NCI-H345 treated with DMSO at 0.1 percent for 48 hours (cell line): ENCODE measurements around the gene KRTAP5-11.
"Not testable (repeated sequence)": the region's sequence is repeated elsewhere in the genome, so short reads cannot be mapped to it uniquely, and the experiment has no call there.

Source experiments
- DNase-seq: peaks from one replicate; lab custom pipeline; 2025; ENCODE audit not compliant: unreplicated experiment; lab: John Stamatoyannopoulos, UW

The KRTAP5-11 gene

DNA sequence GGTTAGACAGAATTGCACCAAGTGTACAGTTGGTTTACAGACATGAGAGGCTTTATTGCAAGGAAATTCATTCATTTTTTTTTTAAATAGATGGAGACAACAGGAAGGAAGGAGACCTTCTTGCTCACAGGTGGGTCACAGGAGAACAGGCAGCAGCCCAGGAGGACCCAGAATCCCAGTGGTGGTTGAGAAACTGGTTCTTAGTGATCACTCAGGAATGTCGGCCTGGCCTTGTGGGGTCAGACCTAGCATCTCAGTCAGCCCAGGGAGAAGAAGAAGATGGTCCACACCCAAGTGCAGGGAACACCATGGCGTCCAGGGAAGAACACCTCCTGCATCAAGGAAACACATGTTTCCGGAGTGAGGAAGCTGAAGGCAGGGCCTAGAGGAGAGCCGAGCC lies 849 bp downstream of the KRTAP5-11 start:
- DNase-seq: no peak

DNA sequence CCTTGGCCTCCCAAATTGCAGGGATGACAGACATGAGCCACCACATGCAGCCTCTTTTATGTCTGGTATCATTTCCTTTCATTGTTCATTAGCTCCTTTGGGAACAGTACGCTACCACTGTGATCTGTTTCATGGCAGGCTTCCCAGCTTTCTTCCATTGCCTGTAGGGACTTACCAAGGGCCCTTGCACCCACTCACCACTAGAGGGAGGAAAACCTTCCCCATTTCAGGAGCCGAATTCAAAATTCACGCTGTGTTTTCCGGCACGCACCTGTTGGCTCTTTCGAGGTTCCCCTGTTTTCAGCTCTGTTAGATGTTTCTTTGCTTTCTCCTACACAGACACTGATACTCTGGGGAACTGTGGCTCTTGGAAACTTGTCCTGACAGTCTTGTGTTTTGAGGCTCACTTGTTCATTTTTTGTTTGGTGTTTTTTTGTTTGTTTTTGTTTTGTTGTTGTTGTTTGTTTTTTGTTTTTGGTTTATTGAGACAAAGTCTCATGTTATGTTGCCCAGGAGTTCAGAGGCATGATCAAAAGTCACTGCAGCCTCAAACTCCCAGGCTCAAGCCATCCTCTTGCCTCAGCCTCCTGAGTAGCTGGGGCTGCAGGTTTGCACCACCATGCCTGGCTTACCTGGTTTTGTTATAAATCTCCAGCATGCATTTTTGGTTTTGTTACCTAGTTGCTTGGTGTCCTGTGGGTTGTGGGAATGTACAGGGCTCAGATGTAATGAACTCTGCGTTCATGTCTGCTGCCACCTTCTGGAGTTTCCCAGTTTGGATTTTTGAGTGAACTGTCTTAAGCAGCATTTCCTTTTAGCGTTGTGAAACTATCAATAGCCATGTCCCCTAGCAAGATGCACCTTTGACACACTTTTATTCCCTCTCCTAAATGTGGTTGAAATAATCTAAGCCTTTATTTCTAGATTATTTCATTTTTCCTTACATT lies 2.3 kb downstream of the KRTAP5-11 start:
- peak; percentile 82 for DNase-seq

DNA sequence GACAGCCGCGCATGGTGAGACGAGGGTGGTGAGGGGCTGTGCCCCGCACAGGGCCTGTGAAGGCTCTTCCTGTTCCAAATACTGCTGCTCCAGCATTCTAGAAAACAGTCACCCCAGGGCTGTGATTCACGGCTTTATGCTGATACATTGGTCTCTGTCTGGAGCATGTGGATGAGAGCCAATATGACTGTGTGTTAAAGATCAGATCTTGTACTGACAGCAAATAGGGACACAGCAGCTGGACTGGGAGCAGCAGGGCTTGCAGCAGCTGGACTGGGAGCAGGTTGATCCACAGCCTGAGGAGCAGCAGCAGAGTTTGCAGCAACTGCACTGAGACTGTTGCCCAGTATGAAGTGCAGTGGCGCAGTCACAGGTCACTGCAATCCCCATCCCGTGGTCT lies 3.2 kb downstream of the KRTAP5-11 start:
- DNase-seq: not testable (repeated sequence)

DNA sequence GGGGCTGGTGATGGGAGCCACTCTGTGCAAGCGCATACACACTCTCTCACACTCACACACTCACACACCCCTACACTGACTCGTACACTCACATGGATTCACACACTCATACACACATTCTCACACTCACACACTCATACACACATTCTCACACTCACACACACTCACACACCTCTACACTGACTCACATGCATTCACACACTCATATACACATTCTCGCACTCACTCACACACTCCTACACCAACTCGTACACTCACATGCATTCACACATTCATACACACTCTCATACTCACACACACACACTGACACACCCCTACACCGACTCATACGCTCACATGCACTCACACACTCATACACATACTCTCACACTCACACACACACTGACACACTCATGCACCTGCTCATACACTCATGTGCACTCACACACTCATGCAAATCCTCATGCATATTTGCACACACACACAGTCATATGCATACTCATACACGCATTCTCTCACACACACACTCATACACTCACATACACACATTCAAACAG lies 5.1 kb downstream of the KRTAP5-11 start:
- DNase-seq: no peak

DNA sequence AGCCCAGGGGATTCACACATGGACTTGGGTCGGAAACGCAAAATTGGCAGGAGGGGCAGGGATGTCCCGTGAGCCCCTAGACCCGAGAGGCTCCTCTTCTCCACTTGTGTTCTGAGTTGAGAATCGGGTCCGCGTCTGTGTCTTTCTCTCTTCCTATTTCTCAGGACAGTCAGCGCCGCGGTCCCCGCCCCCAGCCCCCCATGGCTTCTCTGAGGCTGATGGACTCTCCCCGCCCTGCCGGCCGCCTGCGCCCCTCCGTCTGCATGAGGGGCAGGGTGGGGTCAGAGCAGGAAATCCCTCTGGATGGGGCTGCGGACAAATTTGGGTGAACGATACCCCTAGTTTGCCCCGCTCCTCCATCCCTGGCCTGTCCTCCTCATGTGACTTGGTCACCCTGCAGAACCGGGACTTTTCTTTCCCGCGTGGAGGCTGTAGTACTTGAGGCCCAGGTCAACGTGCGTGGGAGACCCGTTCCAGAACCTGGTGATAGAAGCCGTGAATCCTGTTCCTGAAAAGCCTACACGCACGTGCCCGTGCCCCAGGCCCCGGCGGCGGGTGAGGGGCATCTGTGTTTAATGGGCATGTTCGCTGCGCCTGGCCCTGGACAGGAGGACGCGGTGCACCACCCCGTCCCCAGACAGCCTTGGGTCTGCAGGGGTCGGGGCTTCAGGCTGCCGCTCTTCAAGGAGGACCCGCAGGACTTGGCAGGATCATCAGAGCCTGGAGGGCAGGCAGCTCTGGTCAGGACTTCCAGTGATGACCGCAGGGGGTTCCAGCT lies 5.8 kb downstream of the KRTAP5-11 start:
- not testable (repeated sequence) for DNase-seq

DNA sequence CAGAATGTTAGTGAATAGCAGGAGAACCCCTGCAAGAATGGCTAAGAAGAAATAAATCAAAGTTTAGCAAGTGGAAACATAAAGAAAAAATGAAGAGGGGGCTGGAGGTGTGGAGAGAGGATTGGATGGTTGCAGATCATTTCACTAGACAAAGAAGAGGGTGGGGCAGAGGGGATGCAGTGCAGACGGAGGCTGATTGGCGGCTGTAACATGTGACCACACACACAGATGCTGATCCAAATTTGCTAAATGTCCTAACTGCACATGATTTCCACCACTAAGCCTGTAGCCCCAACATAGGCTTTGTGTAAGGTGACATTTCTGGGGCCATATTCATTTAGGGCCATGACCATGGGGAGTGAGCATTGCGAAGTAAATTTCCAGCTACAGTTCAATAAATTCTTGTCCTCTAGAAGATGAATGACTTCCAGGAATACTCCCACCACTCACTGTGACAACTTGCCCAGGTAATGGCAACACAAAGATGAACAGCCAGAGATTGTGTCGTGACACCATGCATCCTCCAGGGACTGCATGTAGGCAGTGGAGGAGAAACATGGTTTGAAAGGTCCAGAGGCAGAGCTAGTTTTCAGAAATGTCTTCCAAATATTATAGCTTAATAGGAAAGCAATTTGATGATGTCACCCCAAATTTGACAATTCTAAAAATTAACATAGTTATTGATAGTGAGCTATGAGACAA lies 6.8 kb downstream of the KRTAP5-11 start:
- no peak for DNase-seq

DNA sequence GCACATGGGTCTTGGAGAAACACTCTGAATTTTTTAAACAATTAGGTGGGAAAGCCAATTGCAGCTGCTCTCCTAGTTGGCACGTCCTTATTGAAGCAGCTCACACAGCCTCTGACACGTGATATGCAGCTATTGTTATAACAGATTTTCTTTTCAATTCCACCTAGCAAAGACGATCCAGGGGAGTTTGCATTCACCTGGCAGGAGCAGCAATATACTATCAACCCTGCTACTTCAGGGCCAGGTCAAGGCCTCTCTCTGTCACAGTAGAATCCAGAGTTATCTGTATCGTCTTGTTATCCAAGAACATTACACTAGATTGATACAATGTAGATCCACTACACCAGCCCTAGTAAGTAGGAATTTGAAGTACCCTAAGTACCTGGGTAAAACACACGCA lies 8.3 kb downstream of the KRTAP5-11 start:
- peak; percentile 10 for DNase-seq

DNA sequence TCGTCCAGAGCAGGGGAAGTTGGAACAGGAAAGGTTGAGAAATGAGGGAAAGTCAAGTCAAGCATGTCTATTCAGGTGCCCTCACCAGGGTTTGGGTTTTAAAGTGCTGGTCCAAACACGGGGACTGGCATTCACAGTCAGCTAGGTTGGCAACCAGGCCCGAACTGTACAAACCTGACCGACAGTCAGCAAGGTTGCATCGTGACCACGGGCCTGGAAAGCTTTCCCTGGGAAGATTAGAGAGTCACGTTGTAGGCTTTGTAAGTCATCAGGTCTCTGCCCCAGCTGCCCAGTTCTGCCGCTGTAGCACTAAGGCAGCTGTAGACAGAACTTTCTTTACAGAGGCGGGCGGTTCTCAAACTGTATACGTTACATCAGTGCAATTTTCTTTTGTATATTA lies 9.9 kb downstream of the KRTAP5-11 start:
- no peak for DNase-seq

DNA sequence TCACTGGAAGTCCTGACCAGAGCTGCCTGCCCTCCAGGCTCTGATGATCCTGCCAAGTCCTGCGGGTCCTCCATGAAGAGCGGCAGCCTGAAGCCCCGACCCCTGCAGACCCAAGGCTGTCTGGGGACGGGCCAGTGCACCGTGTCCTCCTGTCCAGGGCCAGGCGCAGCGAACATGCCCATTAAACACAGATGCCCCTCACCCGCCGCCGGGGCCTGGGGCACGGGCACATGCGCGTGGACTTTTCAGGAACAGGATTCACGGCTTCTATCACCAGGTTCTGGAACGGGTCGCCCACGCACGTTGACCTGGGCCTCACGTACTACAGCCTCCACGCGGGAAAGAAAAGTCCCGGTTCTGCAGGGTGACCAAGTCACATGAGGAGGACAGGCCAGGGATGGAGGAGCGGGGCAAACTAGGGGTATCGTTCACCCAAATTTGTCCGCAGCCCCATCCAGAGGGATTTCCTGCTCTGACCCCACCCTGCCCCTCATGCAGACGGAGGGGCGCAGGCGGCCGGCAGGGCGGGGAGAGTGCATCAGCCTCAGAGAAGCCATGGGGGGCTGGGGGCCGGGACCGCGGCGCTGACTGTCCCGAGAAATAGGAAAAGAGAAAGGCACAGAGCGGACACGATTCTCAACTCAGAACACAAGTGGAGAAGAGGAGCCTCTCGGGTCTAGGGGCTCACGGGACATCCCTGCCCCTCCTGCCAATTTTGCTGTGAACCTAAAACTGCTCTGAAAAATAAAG lies 11.4 kb downstream of the KRTAP5-11 start:
- DNase-seq: not testable (repeated sequence)

DNA sequence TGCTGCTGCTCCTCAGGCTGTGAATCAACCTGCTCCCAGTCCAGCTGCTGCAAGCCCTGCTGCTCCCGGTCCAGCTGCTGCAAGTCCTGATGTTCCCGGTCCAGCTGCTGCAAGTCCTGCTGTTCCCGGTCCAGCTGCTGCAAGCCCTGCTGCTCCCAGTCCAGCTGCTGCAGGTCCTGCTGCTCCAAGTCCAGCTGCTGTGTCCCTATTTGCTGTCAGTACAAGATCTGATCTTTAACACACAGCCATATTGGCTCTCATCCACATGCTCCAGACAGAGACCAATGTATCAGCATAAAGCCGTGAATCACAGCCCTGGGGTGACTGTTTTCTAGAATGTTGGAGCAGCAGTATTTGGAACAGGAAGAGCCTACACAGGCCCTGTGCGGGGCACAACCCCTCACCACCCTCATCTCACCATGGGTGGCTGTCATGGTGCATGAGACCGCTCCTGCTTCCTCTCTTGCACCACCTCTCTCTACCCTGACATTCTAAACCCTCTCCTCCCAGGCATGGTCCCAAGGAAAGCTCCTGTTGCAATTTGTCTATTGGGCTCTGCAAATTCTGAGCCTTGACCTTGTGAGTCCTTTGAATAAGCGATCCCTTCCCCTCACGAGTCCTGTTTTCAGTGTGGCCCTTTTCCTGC lies 13.8 kb downstream of the KRTAP5-11 start:
- DNase-seq: no peak

DNA sequence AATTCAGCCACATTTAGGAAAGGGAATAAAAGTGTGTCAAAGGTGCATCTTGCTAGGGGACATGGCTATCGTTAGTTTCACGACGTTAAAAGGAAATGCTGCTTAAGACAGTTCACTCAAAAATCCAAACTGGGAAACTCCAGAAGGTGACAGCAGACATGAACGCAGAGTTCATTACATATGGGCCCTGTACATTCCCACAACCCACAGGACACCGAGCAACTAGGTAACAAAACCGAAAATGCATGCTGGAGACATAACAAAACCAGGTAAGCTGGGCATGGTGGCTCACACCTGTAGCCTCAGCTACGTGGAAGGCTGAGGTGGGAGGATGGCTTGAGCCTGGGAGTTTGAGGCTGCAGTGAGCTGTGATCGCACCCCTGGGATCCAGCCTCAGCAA lies 15.0 kb downstream of the KRTAP5-11 start:
- DNase-seq: not testable (repeated sequence)

DNA sequence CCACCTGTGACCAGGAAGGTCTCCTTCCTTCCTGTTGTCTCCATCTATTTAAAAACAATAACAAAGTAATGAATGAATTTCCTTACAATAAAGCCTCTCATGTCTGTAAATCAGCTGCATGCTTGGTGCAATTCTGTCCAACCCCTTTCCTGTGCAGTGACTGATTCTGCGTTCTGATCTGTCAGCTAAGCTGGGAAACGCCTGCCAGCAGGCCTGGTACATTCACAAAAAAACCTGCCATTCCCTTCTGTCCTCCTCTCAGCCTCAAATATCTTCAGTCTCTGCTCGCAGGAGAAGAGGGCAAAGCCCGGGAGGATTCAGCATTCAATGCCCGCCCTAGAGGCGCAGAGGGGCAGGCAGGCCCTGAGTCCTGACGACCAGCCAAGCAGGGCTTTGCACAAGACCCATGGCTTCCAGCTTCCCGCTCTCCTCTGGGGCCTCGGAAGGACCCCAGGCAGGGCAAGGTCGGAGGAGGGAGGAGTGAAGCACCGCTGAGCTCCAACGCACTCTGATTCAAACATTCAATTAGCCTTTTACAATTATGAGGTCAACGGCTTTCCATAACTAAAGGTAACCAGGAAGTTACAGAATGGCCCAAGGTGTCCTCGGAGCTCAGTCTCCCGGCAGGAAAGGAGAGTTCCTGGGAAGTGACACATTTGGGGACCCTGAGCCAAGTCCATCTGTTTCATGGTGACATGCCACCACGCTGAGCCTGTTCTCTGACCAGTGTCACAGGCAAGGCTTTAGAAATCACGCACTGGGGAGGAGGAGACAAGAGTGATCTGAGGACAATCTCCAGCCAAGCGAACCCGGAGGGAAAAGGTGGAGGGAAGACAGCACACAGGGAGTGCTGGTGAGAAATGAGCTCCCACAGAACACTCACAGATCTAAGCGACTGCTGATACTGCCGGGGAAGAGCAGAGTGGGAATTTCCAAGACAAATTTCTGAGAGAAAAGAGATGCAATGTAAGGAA lies 15.8 kb downstream of the KRTAP5-11 start:
- not testable (repeated sequence) for DNase-seq

DNA sequence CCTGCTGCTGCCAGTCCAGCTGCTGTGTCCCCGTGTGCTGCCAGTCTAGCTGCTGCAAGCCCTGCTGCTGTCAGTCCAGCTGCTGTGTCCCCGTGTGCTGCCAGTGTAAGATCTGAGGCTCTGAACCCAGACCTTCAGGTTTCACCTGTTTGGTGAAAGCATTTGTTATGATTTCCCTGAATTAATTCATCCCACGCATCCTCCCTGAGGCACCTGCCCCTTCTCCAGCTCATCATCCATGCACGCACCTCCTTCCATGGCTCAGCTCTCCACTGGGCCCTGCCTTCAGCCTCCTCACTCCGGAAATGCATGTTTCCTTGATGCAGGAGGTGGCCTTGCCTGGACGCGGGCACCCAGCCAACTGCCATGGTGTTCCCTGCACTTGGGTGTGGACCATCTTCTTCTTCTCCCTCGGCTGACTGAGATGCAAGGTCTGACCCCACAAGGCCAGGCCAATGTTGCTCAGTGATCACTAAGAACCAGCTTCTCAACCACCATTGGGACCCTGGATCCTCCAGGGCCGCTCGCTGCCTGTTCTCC lies 16.5 kb downstream of the KRTAP5-11 start:
- no peak for DNase-seq

DNA sequence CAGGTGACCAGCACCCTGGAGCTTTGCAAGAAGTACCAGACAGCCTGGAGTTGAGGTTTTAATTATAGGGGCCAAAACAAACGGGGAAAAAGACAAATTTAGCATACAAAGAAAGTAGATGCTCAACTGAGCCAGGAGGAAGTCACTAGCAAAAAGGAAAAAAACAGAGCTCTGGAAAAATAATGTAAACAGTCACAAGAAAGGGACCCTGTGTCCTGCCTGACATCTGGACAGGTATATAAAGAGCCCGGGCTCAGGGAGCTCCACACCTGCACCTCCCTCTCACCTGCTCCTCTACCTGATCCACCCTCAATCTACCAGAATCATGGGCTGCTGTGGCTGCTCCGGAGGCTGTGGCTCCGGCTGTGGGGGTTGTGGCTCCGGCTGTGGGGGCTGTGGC lies 17.4 kb downstream of the KRTAP5-11 start, which contains the start of gene KRTAP5-10:
KRTAP5-10 (plus strand) TSS at position 301 of the 400 bp plus-strand sequence; CDS start at position 326, 25 bp downstream.
- DNase-seq: no peak

DNA sequence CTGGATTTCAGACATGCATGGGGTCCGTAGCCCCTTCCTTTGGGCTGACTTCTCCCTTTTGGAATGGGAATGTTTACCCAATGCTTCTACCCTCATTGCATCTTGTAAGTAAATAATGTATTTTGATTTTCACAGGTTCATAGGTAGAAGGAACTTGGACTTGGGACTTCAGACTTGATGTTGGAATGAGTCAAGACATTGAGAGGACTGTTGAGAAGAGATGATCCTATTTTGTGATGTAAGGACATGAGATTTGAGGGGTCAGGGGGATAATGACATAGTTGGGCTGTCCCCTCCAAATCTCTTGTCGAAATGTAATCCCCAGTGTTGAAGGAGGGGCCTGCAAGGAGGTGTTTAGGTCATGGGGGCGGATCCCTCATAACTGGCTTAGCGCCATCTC lies 18.2 kb downstream of the KRTAP5-11 start:
- no peak for DNase-seq

DNA sequence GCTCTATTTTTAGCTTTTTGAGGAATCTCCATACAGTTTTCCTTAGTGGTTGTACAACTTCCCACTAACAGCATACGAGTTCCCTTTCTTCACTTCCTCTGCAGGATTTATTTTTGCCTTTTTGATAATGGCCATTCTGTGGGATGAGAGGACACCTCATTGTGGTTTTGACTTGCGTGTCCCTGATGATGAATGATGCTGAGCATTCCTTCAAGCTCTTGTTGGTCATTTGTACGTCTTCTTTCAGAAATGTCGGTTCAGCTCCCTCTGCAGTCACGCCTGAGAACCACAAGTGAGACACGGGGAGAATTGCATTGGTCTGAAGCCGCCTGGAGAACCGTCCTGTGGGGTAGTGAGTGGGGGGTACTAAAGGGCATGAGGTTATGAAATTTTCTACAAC lies 19.3 kb downstream of the KRTAP5-11 start:
- DNase-seq: no peak

DNA sequence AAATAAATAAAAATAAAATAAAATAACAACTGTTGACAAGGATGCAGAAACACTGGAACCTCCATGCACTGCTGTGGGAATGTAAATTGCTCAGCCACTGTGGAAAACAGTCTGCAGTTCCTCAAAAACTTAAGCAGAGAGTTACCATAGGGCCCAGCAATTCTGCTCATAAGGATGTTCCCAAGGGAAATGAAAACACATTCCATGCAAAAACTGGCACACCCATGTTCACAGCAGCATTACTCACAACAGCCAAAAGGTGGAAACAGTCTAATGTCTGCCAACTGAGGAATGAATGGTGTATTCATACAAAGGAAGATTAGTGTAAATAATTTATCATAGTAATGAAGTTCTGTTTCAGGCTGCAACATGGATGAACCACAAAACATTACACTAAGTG lies 20.6 kb downstream of the KRTAP5-11 start:
- no peak for DNase-seq

DNA sequence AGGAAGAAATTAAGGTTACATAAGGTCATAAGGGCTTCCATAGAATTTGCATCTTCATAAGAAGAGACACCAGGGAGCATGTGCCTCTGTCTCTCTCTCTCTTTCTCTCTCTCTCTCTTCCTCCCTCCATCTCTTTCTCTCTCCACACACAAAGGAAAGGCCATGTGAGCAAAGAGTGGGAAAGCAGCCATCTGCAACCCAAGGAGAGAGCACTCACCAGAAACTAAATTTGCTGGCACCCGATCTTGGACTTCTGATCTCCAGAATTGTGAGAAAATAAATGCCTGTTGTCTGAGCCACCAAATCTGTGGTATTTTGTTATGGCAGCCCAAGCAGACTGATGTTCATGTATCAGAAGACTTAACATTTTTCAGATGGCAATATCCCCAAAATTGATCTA lies 23.7 kb downstream of the KRTAP5-11 start:
- no peak for DNase-seq
